GM12872 (cell line): Measurements from ENCODE around the gene FOXN3.

Experiments used
- TF ChIP-seq, protein P1 (sequence below): IDR thresholded peaks from 3 replicates; pipeline ENCODE4 v1.5.1; 2011; ENCODE audit warnings: low read depth, mild to moderate bottlenecking, low read length, moderate library complexity; ENCODE audit not compliant: insufficient read depth

The FOXN3 gene, protein sequence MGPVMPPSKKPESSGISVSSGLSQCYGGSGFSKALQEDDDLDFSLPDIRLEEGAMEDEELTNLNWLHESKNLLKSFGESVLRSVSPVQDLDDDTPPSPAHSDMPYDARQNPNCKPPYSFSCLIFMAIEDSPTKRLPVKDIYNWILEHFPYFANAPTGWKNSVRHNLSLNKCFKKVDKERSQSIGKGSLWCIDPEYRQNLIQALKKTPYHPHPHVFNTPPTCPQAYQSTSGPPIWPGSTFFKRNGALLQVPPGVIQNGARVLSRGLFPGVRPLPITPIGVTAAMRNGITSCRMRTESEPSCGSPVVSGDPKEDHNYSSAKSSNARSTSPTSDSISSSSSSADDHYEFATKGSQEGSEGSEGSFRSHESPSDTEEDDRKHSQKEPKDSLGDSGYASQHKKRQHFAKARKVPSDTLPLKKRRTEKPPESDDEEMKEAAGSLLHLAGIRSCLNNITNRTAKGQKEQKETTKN

DNA sequence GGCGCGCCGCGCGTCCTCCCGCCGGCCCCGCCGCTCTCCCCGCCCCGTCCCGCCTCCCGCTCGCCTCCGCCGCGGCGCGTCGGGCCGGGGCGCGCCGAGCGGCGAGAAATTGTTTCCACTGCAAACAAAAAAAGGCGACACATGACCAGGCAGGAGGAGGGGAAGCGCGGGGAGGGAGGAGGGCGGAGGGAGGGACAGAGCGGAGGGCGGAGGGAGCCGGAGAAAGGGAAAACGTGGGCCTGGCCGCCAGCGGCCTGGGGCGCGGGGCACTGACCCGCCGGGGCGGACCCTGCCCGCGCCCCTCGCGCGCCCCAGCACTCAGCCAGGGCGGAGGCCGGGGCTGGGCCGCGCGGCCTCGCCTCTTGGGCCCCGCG, at the start of gene FOXN3:
Gene FOXN3, minus strand, starts transcription at position 143 of the 374 bp plus-strand sequence. CDS start 4,757 bp downstream, outside the sequence.
- TF ChIP-seq, protein P1, sequence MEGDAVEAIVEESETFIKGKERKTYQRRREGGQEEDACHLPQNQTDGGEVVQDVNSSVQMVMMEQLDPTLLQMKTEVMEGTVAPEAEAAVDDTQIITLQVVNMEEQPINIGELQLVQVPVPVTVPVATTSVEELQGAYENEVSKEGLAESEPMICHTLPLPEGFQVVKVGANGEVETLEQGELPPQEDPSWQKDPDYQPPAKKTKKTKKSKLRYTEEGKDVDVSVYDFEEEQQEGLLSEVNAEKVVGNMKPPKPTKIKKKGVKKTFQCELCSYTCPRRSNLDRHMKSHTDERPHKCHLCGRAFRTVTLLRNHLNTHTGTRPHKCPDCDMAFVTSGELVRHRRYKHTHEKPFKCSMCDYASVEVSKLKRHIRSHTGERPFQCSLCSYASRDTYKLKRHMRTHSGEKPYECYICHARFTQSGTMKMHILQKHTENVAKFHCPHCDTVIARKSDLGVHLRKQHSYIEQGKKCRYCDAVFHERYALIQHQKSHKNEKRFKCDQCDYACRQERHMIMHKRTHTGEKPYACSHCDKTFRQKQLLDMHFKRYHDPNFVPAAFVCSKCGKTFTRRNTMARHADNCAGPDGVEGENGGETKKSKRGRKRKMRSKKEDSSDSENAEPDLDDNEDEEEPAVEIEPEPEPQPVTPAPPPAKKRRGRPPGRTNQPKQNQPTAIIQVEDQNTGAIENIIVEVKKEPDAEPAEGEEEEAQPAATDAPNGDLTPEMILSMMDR: no peak

DNA sequence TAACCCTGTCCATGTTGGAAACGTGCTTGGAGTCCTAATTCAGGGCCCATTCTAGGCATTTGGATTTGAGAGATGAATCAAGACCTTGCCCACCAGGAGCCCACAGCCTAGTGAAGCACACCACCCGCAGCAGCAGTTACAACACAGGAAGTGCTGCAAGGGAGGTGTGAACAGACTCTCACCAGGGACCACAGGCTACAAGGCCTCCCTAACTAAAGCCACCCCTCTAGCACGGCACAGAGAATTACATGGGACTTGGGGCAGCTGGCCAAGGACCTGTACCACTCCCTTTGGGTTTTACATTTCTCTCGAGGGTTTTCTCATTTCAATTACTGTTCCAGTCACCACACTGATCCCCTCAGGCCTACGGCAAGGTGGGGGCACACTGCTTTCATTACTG, 49.5 kb upstream of the FOXN3 start:
- TF ChIP-seq, protein P1: no peak

DNA sequence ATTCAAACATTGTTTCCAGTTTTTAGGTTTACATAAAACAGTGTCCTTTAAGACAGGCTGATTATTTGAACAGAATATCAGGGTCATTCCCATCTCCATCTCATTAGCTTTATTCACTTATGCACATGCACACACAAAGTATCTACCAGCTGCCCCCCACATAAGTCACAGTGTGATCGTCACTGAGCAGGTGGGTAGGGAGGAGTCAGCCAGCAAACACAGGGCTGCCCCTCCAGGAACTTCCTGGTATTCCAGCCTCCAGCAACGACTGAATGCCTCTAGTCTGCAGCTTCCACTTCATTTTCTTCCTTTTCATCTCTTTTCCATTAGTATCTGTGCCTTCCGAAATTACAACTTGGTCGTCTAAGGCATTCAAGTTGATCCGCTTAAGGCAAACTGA, 48.8 kb upstream of the FOXN3 start:
- TF ChIP-seq, protein P1: no peak

DNA sequence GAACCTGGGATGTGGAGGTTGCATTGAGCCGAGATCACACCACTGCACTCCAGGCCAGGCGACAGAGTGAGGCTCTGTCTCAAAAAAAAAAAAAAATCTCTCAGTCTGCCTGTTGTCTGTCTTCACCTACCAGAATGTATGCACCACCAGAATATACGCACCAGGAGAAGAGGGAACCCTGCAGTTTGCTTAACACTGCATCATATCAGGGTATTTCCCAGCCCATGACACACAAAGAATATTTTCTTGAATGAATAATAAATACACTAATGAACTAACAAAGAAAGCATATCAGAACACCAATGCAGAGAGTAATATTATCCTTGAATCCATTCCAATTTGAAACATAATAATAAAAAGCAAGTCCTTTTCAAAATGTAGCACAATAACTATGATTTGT, 44.2 kb upstream of the FOXN3 start:
- TF ChIP-seq, protein P1: no peak

DNA sequence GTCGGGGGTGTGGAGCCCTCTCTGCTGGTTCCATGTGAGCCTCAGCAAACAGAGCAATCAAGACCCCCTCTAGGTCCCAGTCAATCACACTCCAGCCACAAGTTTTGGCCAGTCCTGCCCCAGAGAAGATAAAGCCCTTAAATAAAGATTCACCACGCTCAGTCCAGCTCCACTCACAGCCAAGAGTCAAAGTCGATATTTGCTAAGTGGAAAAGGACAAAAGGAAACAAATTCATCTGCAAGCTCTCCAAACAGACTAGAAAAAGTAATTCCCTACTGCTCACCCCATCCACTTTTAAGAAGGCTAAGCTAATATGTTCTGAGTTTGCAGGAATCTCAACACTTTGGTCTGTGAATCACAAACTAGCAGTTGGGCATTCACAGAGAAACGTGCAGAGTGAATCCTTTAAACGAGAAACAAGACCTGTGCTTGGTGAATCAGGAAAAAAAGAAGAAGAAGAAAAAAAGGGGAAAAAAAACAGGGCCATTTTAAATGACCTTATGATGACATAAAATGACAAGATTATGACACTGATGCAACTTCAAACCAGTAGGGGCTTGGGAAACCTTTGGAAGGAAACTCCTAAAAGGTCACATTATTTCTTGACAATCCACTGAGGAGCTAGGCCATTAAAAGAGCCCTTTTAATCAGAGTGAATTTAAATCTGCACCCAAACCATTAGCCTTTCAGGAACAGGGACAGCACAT, 41.8 kb upstream of the FOXN3 start:
- TF ChIP-seq, protein P1: no peak

DNA sequence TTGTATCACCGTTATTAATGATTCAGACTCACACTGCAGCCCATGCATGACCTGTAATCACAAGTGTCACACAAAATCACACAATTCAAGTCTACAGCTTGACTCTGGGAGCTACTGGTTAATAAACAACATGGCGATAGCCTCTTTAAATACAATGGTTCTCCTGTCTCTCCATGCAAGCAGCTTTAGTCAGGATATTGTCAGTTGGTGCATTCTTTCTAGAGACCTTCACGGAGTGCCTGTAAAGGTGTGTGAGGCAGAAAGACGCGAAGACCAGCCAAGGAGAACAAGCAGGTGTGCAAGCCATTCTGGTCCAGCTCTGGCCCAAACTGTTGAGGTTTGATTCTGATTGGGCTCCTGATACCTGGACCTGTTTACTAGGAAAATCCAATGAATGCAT, 40.0 kb upstream of the FOXN3 start:
- TF ChIP-seq, protein P1: no peak

DNA sequence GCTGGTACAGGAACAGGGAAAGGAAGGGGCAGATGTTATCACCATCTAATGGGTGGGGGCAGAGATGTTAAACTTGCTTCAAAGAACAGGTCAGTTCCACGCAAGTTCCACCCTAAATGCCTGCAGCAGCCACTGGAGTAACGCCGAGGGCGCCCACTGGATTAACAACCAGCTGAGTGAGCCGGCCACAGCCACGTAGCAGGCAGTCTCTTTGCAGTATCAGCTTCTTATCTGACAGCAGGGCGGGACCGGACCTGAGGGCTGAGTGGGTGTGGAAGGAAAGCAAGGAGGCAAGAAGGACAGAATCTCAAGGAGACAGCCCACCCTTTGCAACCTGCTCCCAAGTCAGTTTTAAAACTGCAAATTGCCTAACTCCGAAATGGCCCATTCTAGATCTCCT, 38.4 kb upstream of the FOXN3 start:
- TF ChIP-seq, protein P1: no peak
